Activated CD8-positive, alpha-beta memory T cell treated with anti-CD3 and anti-CD28 coated beads for 36 hours (primary cell): ENCODE results near the gene CFHR4. TPM values are rescaled to one million over a fixed set of nuclear protein-coding genes. Genes with fewer than 3 reads are reported as not detected.
"Not testable (repeated sequence)": the region's sequence is repeated elsewhere in the genome, so short reads cannot be mapped to it uniquely, and the experiment has no call there.

ENCODE experiments used
- CTCF ChIA-PET: fragments of 350-600 bp; sonication (Branson Sonifier 250); formaldehyde crosslinking; loops from one replicate; lab custom pipeline; 2021; ENCODE audit warnings: antibody characterized with exemption; lab: Charles Lee
- POLR2A ChIA-PET: fragments of 350-600 bp; sonication (Branson Sonifier 250); formaldehyde crosslinking; loops from one replicate; lab custom pipeline; 2021; ENCODE audit warnings: antibody characterized with exemption; lab: Charles Lee
- total RNA-seq, 2 experiments: library from RNA; stranded (reverse); gene quantifications; one replicate each; pipeline ENCODE4 v1.2.3, GENCODE V29; 2021

Gene CFHR4
- total RNA-seq, 2 experiments from 2014 or later = not detected

- CTCF ChIA-PET, POLR2A ChIA-PET: not testable (repeated sequence)
These were observed 45.0 kb downstream of the CFHR4 start for GRCh38 chr1:196932853-196933252.

DNA sequence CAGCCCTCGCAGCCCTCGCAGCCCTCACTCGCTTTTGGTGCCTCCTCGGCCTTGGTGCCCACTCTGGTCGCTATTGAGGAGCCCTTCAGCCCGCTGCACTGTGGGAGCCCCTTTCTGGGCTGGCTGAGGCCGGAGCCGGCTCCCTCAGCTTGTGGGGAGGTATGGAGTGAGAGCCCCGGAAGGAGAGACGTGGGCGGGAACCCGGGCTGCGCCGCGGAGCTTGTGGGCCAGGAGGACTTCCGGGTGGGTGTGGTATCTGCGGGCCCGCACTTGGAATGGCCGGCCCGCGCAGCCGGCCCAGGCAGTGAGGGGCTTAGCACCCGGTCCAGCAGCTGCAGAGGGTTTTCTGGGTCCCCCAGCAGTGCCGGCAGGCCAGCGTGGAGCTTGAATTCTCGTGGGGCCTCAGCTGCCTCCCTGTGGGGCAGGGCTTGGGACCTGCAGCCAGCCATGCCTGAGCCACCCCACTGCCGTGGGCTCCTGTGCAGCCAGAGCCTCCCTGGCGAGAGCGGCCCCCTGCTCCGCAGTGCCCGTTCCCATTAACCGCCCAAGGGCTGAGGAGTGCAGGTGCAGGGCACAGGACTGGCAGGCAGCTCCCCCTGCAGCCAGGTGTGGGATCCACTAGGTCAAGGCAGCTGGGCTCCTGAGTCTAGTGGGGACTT, 45.8 kb downstream of the CFHR4 start:
- ChIA-PET POLR2A (no interaction called here), CTCF (no interaction called here)

DNA sequence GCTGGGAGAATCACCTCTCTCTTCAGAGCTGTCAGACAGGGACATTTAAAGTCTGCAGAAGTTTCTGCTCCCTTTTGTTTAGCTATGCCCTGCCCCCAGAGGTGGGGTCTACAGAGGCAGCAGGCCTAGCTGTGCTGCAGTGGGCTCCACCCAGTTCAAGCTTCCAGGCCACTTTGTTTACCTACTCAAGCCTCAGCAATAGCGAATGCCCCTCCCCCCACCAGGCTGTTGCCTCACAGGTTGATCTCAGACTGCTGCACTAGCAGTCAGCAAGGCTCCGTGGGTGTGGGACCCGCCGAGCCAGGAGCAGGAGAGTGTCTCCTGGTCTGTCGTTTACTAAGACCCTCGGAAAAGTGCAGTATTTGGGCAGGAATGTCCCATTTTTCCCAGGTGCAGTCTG, 53.6 kb downstream of the CFHR4 start:
- CTCF ChIA-PET, POLR2A ChIA-PET: not testable (repeated sequence)

- POLR2A ChIA-PET = not testable (repeated sequence)
These were observed 55.7 kb downstream of the CFHR4 start, which contains the start of gene CFHR2 for GRCh38 chr1:196943568-196943967. CFHR2 (plus strand) TSS chr1:196943738; CDS start chr1:196943881, 143 bp downstream.

GRCh38 chr1:196951711-196952394, 64.0 kb downstream of the CFHR4 start:
- CTCF ChIA-PET = no interaction called here
- POLR2A ChIA-PET = no interaction called here

More at GRCh38 chr1:196943568-196943967, 55.7 kb downstream of the CFHR4 start, which contains the start of gene CFHR2:
- CTCF ChIA-PET = not testable (repeated sequence)

DNA sequence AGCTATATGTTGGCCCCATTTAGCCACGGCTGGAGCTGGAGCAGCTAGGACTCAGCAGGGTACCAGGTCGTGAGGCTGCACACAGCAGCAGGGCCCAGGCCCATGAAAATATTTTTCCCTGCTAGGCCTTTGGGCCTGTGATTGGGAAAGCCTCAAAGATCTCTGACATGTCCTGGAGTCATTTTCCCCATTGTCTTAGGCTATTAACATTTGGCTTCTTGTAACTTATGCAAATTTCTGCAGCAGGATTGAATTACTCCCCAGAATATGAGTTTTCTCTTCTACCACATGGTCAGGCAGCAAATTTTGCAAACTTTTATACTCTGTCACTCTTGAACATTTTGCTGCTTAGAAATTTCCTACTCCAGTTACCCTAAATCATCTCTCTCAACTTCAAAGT, 66.9 kb downstream of the CFHR4 start:
- CTCF ChIA-PET = no interaction called here
- POLR2A ChIA-PET = no interaction called here

- POLR2A ChIA-PET = no interaction called here
- CTCF ChIA-PET = no interaction called here
These were observed 68.1 kb downstream of the CFHR4 start for GRCh38 chr1:196955926-196956325.

GRCh38 chr1:196960854-196961253, 73.0 kb downstream of the CFHR4 start:
- ChIA-PET CTCF (no interaction called here), POLR2A (no interaction called here)

Other genes starting within 250 kb of the CFHR4 start
- under 1 TPM; 0.70 to 0.92 TPM for gene CFH, start 236.0 kb upstream of the CFHR4 start, total RNA-seq
- not detected for gene CFHR3, start 113.2 kb upstream of the CFHR4 start, total RNA-seq
- not detected for gene CFHR1, start 68.3 kb upstream of the CFHR4 start, total RNA-seq
- not detected for gene CFHR2, start 55.7 kb downstream of the CFHR4 start, total RNA-seq
- gene CFHR5, start 89.5 kb downstream of the CFHR4 start, total RNA-seq = not detected
- gene F13B, start 179.2 kb downstream of the CFHR4 start, total RNA-seq = not detected